Renal cortex interstitium (tissue), 11 donors: Measurements from ENCODE around the gene LGALS4. TPM values are rescaled to one million over a fixed set of nuclear protein-coding genes. Genes with fewer than 3 reads are reported as not detected.
"Not testable (repeated sequence)": the region's sequence is repeated elsewhere in the genome, so short reads cannot be mapped to it uniquely, and the experiment has no call there.

Experiments
- DNase-seq, 11 donors: peaks; one replicate each; pipeline ENCODE4 v3.0.0-alpha.2; 2013; ENCODE audit warnings: low read depth in 9 of 11, low spot score in 4 of 11; ENCODE audit errors: extremely low read depth in 1 of 11
- polyA plus RNA-seq, 3 donors: library from polyadenylated mRNA; unstranded; fragments of 120-200 nt; gene quantifications; one replicate each; pipeline ENCODE4 v1.2.1, GENCODE V29; 2013; ENCODE audit not compliant: insufficient read length in 3 of 3

Gene LGALS4
- polyA plus RNA-seq, 3 donors = 1.4 to 2.9 (median 2.0) TPM

- DNase-seq = not testable (repeated sequence)
Measured at GRCh38 chr19:38754196-38754595, 58.5 kb downstream of the LGALS4 start.

- not testable (repeated sequence) for DNase-seq
Measured at GRCh38 chr19:38753783-38754182, 59.0 kb downstream of the LGALS4 start.

Other genes with a start within 250 kb of the LGALS4 start
- gene MAP4K1, start 195.0 kb downstream of the LGALS4 start, polyA plus RNA-seq = 1 to 10 TPM; 2.3 to 4.2 (median 3.9) TPM
- gene EIF3K, start 193.8 kb downstream of the LGALS4 start, polyA plus RNA-seq = 100 to 1,000 TPM; 314 to 356 (median 326) TPM
- gene ACTN4, start 165.3 kb downstream of the LGALS4 start, polyA plus RNA-seq = 100 to 1,000 TPM; 628 to 762 (median 713) TPM
- 10 to 100 TPM in 1 of 3 donors, 1 to 10 TPM in 2; 7.8 to 17.4 (median 9.7) TPM for gene CAPN12, start 68.5 kb downstream of the LGALS4 start, polyA plus RNA-seq
- 1 to 10 TPM in 1 of 3 donors, under 1 TPM in 1, not detected in 1; 1.00 to 2.1 TPM for gene LGALS7, start 39.4 kb downstream of the LGALS4 start, polyA plus RNA-seq
- 1 to 10 TPM in 1 of 3 donors, under 1 TPM in 1, not detected in 1; 0.57 to 2.5 TPM for gene LGALS7B, start 23.7 kb downstream of the LGALS4 start, polyA plus RNA-seq
- gene ECH1, start 18.8 kb upstream of the LGALS4 start, polyA plus RNA-seq = 100 to 1,000 TPM; 136 to 158 (median 147) TPM
- 100 to 1,000 TPM; 449 to 563 (median 527) TPM for gene HNRNPL, start 37.0 kb upstream of the LGALS4 start, polyA plus RNA-seq
- gene RINL, start 65.3 kb upstream of the LGALS4 start, polyA plus RNA-seq = 1 to 10 TPM; 6.0 to 8.9 (median 7.8) TPM
- 10 to 100 TPM; 37.1 to 48.7 (median 42.1) TPM for gene SIRT2, start 86.7 kb upstream of the LGALS4 start, polyA plus RNA-seq
- 10 to 100 TPM in 2 of 3 donors, 1 to 10 TPM in 1; 6.4 to 11.0 (median 10.4) TPM for gene NFKBIB, start 87.0 kb upstream of the LGALS4 start, polyA plus RNA-seq
- gene CCER2, start 99.2 kb upstream of the LGALS4 start, polyA plus RNA-seq = 1 to 10 TPM in 1 of 3 donors, under 1 TPM in 2; 0.57 to 1.1 (median 0.65) TPM
- 10 to 100 TPM; 43.2 to 56.0 (median 50.9) TPM for gene SARS2, start 117.8 kb upstream of the LGALS4 start, polyA plus RNA-seq
- 10 to 100 TPM; 15.2 to 27.4 (median 26.5) TPM for gene MRPS12, start 118.0 kb upstream of the LGALS4 start, polyA plus RNA-seq
- gene FBXO17, start 162.8 kb upstream of the LGALS4 start, polyA plus RNA-seq = 10 to 100 TPM; 69.5 to 93.4 (median 71.4) TPM
- gene FBXO27, start 219.6 kb upstream of the LGALS4 start, polyA plus RNA-seq = 1 to 10 TPM; 7.1 to 8.7 (median 7.2) TPM